Measurements from ENCODE around the gene CTNNA2.

The CTNNA2 gene

GRCh38 chr2:80053522-80054345 is 540.9 kb downstream of the CTNNA2 start:
- H2AFZ ChIP-seq (ENCODE audit: low read length) = no peak overlapping the region
- H3K18ac ChIP-seq (ENCODE audit: low read length) = no peak overlapping the region
- no peak for DNase-seq (ENCODE audit: low spot score)

GRCh38 chr2:80054346-80054675 is 541.5 kb downstream of the CTNNA2 start:
- Histone ChIP-seq H3K4me3 (ENCODE audit: low read length in 2 of 2) (no peak overlapping the region), H3K4me2 (ENCODE audit: insufficient read depth, low read length, poor library complexity, severe bottlenecking) (no peak overlapping the region), H3K27me3 (ENCODE audit: control insufficient read depth in 3 of 3, insufficient read depth in 3 of 3, low read depth in 1 of 3, low read length in 3 of 3) (no peaks in the 10 kb centered on the region), H3K4ac (ENCODE audit: low read length) (no peak overlapping the region), H3K27ac (replicated peaks; ENCODE audit: low read length) (no peak overlapping the region), H3K9me3 (replicated peaks in 1 of 2; ENCODE audit: control insufficient read depth in 2 of 2, insufficient read depth in 1 of 2, low read depth in 1 of 2, low read length in 2 of 2) (no peaks in the 10 kb centered on the region), H3K9ac (ENCODE audit: low read depth, low read length, poor library complexity) (no peak overlapping the region), H3K36me3 (replicated peaks in 1 of 2; ENCODE audit: control insufficient read depth in 2 of 2, insufficient read depth in 2 of 2, low read length in 2 of 2) (no peaks in the 10 kb centered on the region), H4K8ac (ENCODE audit: low read depth, low read length) (no peak overlapping the region), H2BK15ac (ENCODE audit: low read length) (no peak overlapping the region), H2BK120ac (ENCODE audit: low read depth, low read length) (no peak overlapping the region), H3K79me1 (ENCODE audit: low read depth, low read length) (no peaks in the 10 kb centered on the region), H3K4me1 (ENCODE audit: control insufficient read depth in 2 of 2, insufficient read depth in 1 of 2, low read depth in 1 of 2, low read length in 2 of 2) (peaks cover 7 to 17% of the 10 kb centered on the region in 2 donors), H2BK5ac (ENCODE audit: low read length) (no peak overlapping the region), H2AFZ (ENCODE audit: low read length) (no peak overlapping the region), H2AK5ac (ENCODE audit: low read depth, low read length) (no peak overlapping the region), H3K23ac (ENCODE audit: low read depth, low read length, poor library complexity) (no peak overlapping the region), H4K91ac (ENCODE audit: low read depth, low read length, poor library complexity) (no peak overlapping the region), H3K14ac (ENCODE audit: low read length) (no peak overlapping the region), H2BK12ac (ENCODE audit: low read length) (no peak overlapping the region), H3K18ac (ENCODE audit: low read length) (no peak overlapping the region)
- no peak for DNase-seq (ENCODE audit: low spot score)
- no CpG with 5 or more reads among the region's 2 CpGs for WGBS, 2 donors (ENCODE audit: extremely low coverage in 2 of 2, insufficient read length in 2 of 2, insufficient replicate concordance in 1 of 2)

More at GRCh38 chr2:80053522-80054345, 540.9 kb downstream of the CTNNA2 start:
- H3K9ac ChIP-seq (ENCODE audit: low read depth, low read length, poor library complexity) = no peak overlapping the region
- H3K27ac ChIP-seq (replicated peaks; ENCODE audit: low read length) = no peak overlapping the region
- no peak overlapping the region for H4K8ac ChIP-seq (ENCODE audit: low read depth, low read length)
- no peak overlapping the region for H2BK12ac ChIP-seq (ENCODE audit: low read length)
- no peaks in the 10 kb centered on the region for H3K36me3 ChIP-seq (replicated peaks in 1 of 2; ENCODE audit: control insufficient read depth in 2 of 2, insufficient read depth in 2 of 2, low read length in 2 of 2)
- no peak overlapping the region for H3K4me3 ChIP-seq (ENCODE audit: low read length in 2 of 2)
- no peaks in the 10 kb centered on the region for H3K27me3 ChIP-seq (ENCODE audit: control insufficient read depth in 3 of 3, insufficient read depth in 3 of 3, low read depth in 1 of 3, low read length in 3 of 3)
- no peak overlapping the region for H2BK5ac ChIP-seq (ENCODE audit: low read length)
- H3K79me1 ChIP-seq (ENCODE audit: low read depth, low read length) = no peaks in the 10 kb centered on the region
- no peak overlapping the region for H3K23ac ChIP-seq (ENCODE audit: low read depth, low read length, poor library complexity)
- no peak overlapping the region for H4K91ac ChIP-seq (ENCODE audit: low read depth, low read length, poor library complexity)
- no peak overlapping the region for H2BK15ac ChIP-seq (ENCODE audit: low read length)
- no peak overlapping the region for H3K4ac ChIP-seq (ENCODE audit: low read length)
- no peak overlapping the region for H2BK120ac ChIP-seq (ENCODE audit: low read depth, low read length)
- no peak overlapping the region for H2AK5ac ChIP-seq (ENCODE audit: low read depth, low read length)
- no peak overlapping the region for H3K4me2 ChIP-seq (ENCODE audit: insufficient read depth, low read length, poor library complexity, severe bottlenecking)
- WGBS, 2 donors (ENCODE audit: extremely low coverage in 2 of 2, insufficient read length in 2 of 2, insufficient replicate concordance in 1 of 2) = no CpG with 5 or more reads among the region's 8 CpGs
- H3K14ac ChIP-seq (ENCODE audit: low read length) = no peak overlapping the region
- peaks cover 2 to 17% of the 10 kb centered on the region in 2 donors for H3K4me1 ChIP-seq (ENCODE audit: control insufficient read depth in 2 of 2, insufficient read depth in 1 of 2, low read depth in 1 of 2, low read length in 2 of 2)
- H3K9me3 ChIP-seq (replicated peaks in 1 of 2; ENCODE audit: control insufficient read depth in 2 of 2, insufficient read depth in 1 of 2, low read depth in 1 of 2, low read length in 2 of 2) = no peaks in the 10 kb centered on the region

- H3K27ac ChIP-seq (replicated peaks; ENCODE audit: low read length) = no peak overlapping the region
- no peak overlapping the region for H3K4me3 ChIP-seq (ENCODE audit: low read length in 2 of 2)
- H2AFZ ChIP-seq (ENCODE audit: low read length) = no peak overlapping the region
- H2BK15ac ChIP-seq (ENCODE audit: low read length) = no peak overlapping the region
- H2BK12ac ChIP-seq (ENCODE audit: low read length) = no peak overlapping the region
- no peak overlapping the region for H2BK5ac ChIP-seq (ENCODE audit: low read length)
- no peak overlapping the region for H3K9ac ChIP-seq (ENCODE audit: low read depth, low read length, poor library complexity)
- no peaks in the 10 kb centered on the region for H3K9me3 ChIP-seq (replicated peaks in 1 of 2; ENCODE audit: control insufficient read depth in 2 of 2, insufficient read depth in 1 of 2, low read depth in 1 of 2, low read length in 2 of 2)
- peaks cover 14 to 15% of the 10 kb centered on the region in 2 donors for H3K4me1 ChIP-seq (ENCODE audit: control insufficient read depth in 2 of 2, insufficient read depth in 1 of 2, low read depth in 1 of 2, low read length in 2 of 2)
- no peak overlapping the region for H3K4ac ChIP-seq (ENCODE audit: low read length)
- H4K8ac ChIP-seq (ENCODE audit: low read depth, low read length) = no peak overlapping the region
- H3K27me3 ChIP-seq (ENCODE audit: control insufficient read depth in 3 of 3, insufficient read depth in 3 of 3, low read depth in 1 of 3, low read length in 3 of 3) = no peaks in the 10 kb centered on the region
- DNase-seq (ENCODE audit: low spot score) = no peak
- H3K79me1 ChIP-seq (ENCODE audit: low read depth, low read length) = no peaks in the 10 kb centered on the region
- H3K4me2 ChIP-seq (ENCODE audit: insufficient read depth, low read length, poor library complexity, severe bottlenecking) = no peak overlapping the region
- H2BK120ac ChIP-seq (ENCODE audit: low read depth, low read length) = no peak overlapping the region
- H3K18ac ChIP-seq (ENCODE audit: low read length) = no peak overlapping the region
- H3K14ac ChIP-seq (ENCODE audit: low read length) = no peak overlapping the region
- no peak overlapping the region for H4K91ac ChIP-seq (ENCODE audit: low read depth, low read length, poor library complexity)
- no peak overlapping the region for H3K23ac ChIP-seq (ENCODE audit: low read depth, low read length, poor library complexity)
- no CpG with 5 or more reads among the region's 1 CpG for WGBS, 2 donors (ENCODE audit: extremely low coverage in 2 of 2, insufficient read length in 2 of 2, insufficient replicate concordance in 1 of 2)
- no peaks in the 10 kb centered on the region for H3K36me3 ChIP-seq (replicated peaks in 1 of 2; ENCODE audit: control insufficient read depth in 2 of 2, insufficient read depth in 2 of 2, low read length in 2 of 2)
- H2AK5ac ChIP-seq (ENCODE audit: low read depth, low read length) = no peak overlapping the region
Measured at GRCh38 chr2:80057956-80058355, 545.1 kb downstream of the CTNNA2 start.

- H3K18ac ChIP-seq (ENCODE audit: low read length) = no peak overlapping the region
- no peak for DNase-seq (ENCODE audit: low spot score)
- no peak overlapping the region for H3K9ac ChIP-seq (ENCODE audit: low read depth, low read length, poor library complexity)
- no peak overlapping the region for H2BK5ac ChIP-seq (ENCODE audit: low read length)
- H2BK15ac ChIP-seq (ENCODE audit: low read length) = no peak overlapping the region
- H3K4me3 ChIP-seq (ENCODE audit: low read length in 2 of 2) = no peak overlapping the region
- no peak overlapping the region for H2AK5ac ChIP-seq (ENCODE audit: low read depth, low read length)
- no peak overlapping the region for H3K4ac ChIP-seq (ENCODE audit: low read length)
- no peak overlapping the region for H4K91ac ChIP-seq (ENCODE audit: low read depth, low read length, poor library complexity)
- no peak overlapping the region for H3K27ac ChIP-seq (replicated peaks; ENCODE audit: low read length)
- H3K9me3 ChIP-seq (replicated peaks in 1 of 2; ENCODE audit: control insufficient read depth in 2 of 2, insufficient read depth in 1 of 2, low read depth in 1 of 2, low read length in 2 of 2) = no peaks in the 10 kb centered on the region
- WGBS, 2 donors (ENCODE audit: extremely low coverage in 2 of 2, insufficient read length in 2 of 2, insufficient replicate concordance in 1 of 2) = no CpG with 5 or more reads among the region's 4 CpGs
- peaks cover 12 to 14% of the 10 kb centered on the region in 2 donors for H3K4me1 ChIP-seq (ENCODE audit: control insufficient read depth in 2 of 2, insufficient read depth in 1 of 2, low read depth in 1 of 2, low read length in 2 of 2)
- H3K36me3 ChIP-seq (replicated peaks in 1 of 2; ENCODE audit: control insufficient read depth in 2 of 2, insufficient read depth in 2 of 2, low read length in 2 of 2) = no peaks in the 10 kb centered on the region
- no peak overlapping the region for H4K8ac ChIP-seq (ENCODE audit: low read depth, low read length)
- no peaks in the 10 kb centered on the region for H3K79me1 ChIP-seq (ENCODE audit: low read depth, low read length)
- H3K14ac ChIP-seq (ENCODE audit: low read length) = no peak overlapping the region
- H3K23ac ChIP-seq (ENCODE audit: low read depth, low read length, poor library complexity) = no peak overlapping the region
- no peak overlapping the region for H3K4me2 ChIP-seq (ENCODE audit: insufficient read depth, low read length, poor library complexity, severe bottlenecking)
- no peak overlapping the region for H2BK12ac ChIP-seq (ENCODE audit: low read length)
- H2BK120ac ChIP-seq (ENCODE audit: low read depth, low read length) = no peak overlapping the region
- H3K27me3 ChIP-seq (ENCODE audit: control insufficient read depth in 3 of 3, insufficient read depth in 3 of 3, low read depth in 1 of 3, low read length in 3 of 3) = no peaks in the 10 kb centered on the region
- H2AFZ ChIP-seq (ENCODE audit: low read length) = no peak overlapping the region
Measured at GRCh38 chr2:80058562-80058961, 545.7 kb downstream of the CTNNA2 start.
